DMS79 treated with DMSO at 0.1 percent for 48 hours (cell line): Measurements from ENCODE around the gene SORT1.
"Not testable (repeated sequence)": the region's sequence is repeated elsewhere in the genome, so short reads cannot be mapped to it uniquely, and the experiment has no call there.

Experiments
- DNase-seq: peaks from one replicate; lab custom pipeline; 2025; lab: John Stamatoyannopoulos, UW

Gene SORT1

GRCh38 chr1:109299558-109300343 lies 98.0 kb downstream of the SORT1 start:
- DNase-seq = no peak

DNA sequence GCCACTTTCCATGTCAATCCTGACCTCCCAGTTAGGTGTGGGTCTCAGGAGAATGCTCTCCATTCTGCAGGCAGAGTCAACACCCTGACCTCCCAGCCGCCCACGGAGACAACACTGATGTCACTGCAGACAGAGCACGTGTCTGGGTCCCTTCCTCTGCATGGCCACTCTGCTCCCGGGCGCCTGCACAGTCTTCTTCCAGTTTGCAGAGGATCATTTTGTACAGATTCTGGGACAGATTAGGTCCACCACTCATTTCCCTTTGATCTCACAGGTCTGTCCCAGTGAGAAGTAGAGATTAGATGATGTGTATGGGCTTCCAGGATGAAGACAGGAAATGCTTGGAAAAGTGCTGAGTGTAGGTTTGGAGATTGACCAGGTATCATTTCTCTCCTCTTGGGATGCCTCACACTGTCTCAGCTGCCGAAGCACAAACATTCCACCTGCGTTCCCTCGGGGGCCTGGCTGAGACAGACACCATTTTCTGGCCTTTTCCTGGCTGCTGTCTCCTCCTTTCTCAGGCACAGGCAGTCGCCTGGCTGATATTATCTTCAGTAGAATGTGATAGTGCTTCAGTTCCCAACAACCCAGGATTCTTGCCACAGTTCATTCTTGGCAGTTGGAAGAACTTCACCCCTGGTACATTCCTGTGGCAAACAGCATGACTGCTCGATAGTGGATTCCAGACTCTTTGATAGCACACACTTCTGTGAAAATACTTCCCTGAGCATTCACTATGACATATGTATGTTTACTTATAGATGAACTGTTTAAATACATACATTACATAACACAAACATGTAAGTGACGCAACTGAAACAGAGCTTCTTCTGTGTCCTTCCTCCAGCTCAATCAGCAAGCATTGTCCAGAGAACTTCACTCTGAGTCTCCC lies 98.8 kb downstream of the SORT1 start:
- DNase-seq = no peak

DNA sequence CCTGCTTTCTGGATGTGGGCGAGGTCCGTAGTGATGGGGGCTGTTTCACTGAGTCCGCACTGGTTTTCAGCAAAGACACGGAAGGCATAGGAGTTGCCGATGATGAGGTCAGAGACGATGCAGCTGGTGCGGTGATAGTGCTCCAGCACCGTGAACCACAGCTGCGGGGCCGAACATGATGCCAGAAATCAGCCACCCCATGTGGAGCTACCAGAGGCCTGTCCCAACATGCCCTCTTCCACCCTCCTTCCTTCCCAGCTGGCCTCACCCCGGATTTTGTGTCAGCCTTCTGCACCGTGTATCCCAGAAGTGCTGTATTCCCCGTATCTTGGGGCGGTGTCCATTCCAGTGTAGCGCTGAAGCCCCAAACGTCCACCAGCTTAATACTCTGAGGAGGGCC lies 100.9 kb downstream of the SORT1 start:
- no peak for DNase-seq

GRCh38 chr1:109295712-109296415 lies 101.9 kb downstream of the SORT1 start:
- DNase-seq = no peak

DNA sequence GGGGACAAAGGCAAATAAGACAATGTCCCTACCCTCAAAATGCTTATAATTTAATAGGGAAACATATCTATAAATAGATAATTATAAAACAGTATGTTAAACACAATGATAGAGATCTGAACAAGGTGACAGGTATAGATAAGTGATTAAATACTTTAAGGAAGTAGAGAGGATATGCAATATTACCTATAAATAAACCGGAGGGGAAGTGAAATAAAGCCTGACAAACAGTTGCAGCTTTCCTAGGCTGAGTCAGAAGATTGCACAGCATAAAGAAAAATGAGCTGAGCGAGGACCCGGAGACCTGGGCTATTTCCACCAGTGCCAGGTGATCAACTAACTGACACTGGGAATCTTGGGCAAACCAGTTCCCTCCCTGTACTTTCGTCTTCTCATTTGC lies 103.2 kb downstream of the SORT1 start:
- DNase-seq = no peak

DNA sequence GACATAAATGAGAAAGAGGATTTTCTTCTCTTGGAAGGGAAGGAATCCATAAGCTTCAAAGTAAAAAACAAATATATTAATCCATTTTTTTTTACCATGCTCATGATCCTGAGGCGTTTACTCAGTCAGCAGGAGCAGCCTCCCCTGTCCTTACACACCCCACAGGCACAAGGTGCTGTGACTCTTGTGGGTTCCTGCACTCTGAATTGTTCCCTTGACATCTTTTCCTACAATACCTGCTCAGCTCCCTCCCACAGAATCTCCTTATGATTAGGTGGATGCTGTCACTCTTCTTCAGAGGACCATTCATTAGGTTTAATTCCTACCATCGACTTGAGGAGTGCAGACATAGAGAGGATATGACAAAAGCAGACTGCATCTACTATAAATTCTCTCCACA lies 104.7 kb downstream of the SORT1 start:
- DNase-seq = no peak

DNA sequence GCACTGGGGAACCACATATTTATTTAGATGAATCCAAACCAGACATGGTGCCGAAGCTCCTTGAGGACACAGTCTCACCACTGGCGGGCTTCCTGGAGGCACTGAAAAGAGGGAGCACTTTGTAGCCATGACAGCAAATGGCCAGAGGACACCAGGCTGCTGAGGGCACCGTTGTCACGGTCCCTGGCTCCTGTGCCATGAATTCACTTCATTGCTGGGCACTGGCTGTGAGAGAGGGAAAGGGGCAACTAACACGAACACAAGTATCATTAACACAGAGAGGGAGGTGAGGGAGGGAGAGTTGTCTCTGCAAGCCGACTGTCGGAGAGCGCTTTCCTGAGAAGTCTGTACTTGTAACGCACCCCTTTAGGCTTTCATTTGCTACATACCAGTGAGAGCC lies 105.4 kb downstream of the SORT1 start:
- no peak for DNase-seq

GRCh38 chr1:109290998-109291397 lies 106.7 kb downstream of the SORT1 start:
- peak; percentile 51 for DNase-seq

DNA sequence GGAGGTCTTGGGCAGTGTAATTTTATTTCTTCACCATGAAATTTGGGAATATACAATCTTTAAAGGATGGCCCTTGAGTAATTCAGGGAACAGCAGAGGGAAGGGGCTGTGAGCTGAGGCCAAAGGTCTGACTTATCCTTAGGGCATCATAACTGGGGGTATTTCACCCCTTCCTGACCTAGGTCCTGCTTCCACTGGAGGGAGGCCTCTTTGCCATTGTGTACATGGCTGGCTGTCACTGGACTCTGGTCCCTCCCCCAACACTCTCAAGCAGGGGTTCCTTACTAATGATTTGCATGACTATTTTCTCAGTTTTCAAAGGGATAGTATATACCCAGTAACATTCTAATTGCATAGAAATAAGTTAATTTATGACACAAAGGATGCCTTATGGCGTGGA lies 107.6 kb downstream of the SORT1 start:
- DNase-seq = no peak

- DNase-seq = not testable (repeated sequence)
These were observed 111.0 kb downstream of the SORT1 start for GRCh38 chr1:109286762-109287161.

DNA sequence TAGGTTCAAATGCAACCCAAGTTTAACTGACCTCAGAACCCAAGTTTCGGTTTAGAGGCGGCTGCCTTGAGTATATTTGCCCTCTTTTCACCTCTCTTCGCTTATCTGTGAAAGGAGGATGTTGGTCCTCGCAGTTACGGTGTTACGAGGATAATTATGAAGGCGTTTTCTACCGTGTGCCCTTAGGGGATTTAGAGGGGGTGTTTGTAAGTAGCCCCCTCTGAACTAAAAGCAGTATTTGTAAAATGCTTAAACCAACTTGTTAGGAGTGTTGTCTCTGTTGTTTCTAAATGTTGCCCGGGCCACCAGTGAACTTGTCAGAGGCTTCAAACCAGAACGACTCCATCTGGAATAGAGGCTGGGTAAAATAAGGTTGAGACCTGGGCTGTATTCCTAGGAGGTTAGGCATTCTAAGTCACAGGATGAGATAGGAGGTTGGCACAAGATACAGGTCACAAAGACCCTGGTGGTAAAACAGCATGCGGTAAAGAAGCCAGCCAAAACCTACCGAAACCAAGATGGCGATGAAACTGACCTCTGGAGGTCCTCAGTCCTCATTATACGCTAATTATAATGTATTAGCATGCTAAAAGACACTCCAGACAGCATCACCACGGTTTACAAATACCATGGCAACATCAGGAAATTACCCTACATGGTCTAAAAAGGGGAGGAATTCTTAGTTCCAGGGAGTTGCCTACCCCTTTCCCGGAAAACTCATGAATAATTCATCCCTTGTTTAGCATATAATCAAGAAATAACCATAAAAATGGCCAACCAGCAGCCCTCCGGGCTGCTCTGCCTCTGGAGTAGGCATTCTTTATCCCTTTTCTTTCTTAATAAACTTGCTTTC lies 113.7 kb downstream of the SORT1 start:
- peak; percentile 43 for DNase-seq

DNA sequence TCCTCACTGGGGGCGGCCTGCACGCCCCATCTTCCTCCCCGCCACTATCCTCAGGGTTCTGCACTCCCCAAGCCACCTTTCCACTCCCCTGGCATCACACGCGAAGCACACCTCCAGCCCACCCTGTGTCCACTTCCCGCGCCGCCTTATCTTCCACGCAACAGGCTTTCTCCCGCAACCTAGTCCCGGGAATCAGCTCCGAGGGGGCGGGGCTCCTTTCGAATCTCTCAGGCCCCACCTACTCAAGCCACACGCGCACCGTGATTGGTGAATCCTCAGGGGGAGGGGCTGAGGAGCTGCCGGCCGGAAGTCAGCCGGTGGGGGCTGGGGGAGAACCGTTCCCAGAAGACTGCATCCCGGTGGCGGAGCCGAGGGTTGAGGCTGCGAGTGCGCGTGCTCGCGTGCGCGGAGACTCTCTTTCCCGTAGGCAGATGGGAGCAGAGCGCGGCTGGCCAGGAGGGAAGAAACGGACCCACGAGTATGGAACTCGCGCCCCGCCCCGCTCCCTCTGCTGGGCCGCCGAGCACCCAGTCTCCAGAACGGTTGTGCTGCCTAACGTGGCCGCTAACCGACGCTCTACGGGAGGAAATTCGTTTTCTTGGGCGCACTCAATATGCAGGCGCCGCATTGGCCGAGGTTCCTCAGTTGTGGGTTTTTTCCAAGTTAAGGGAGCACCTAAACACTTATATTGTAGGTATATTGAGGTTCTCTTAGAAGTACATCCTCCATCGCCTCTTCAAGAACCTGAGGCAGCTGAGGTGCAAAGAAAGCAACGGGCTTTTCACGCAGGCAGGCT lies 114.6 kb downstream of the SORT1 start, which contains the start of gene PSRC1:
PSRC1 (minus strand) TSS at position 194 of the 796 bp plus-strand sequence.
- peak; percentile 90 for DNase-seq

DNA sequence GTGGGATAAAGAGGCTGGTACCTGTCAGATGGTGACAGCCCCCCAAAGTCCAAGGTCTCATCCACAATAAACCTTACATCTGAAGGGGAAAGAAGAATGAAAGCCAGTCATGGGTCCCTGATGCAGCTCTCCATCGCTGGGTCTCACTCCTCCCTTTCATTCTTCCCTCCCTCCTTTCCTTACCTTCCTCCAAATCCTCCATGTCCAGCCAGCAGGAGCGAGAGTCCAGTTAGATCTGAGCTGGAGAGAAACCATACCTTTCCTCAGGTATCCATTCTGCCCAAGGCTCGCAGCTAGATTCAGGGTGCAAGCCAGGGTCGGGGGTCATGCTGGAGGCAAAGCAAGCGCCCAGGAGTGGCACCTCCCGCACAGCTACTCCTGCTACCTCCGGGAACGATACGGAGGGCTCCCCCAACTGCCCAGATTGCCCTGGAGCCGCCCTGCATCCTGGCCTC lies 115.2 kb downstream of the SORT1 start:
- no peak for DNase-seq

GRCh38 chr1:109281680-109282496 lies 115.8 kb downstream of the SORT1 start:
- DNase-seq = no peak

DNA sequence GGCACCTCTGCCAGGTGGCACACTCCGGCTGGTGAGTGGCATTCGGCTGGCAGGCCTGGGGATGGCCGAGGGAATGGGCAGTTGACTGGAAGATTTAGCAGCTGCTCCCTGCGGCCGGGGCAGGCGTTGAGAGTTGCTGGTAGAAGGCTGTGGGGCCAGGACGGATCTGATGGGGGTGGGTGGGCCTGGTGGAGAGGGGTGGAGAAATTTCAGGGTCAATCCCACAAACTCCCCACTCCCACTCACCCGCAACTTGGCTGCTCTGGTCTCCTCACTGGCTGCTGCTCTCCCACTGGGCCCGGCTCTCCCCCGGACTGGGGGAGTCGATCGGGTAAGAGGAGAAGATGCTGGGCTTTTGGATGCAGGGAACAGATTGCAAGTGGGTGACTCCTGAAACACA lies 116.9 kb downstream of the SORT1 start:
- DNase-seq = no peak

DNA sequence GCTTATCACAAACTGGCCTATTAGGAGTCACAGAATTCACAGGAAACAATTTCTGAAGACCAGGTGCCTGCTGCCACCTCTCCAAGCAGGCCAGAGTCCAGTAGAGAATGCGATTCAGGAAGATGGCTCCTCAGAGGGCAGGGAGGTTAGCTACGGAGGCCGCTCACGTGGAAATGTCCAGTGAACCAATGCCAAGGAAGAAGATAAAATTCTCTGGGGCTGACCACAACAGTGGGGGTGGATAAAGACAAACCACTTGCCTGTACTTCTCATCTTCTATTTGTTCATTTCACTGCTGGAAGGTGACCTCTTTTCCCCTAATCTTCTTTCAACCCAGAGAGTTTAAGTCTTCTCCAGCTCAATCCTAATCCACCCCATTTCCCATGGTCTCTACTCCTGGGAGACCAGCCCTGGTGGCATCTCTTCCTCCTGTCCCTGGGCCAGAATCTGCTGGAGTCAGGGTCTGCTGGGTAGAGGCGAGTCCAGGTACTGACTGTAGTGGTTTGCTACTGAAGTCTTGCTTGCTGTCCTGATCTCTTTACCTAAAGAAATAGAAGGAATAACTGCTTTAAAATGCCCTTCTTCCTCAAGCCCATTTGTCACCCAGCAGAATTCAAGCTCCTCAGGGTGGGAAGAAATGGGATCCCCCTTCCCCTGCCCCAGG lies 118.0 kb downstream of the SORT1 start:
- DNase-seq = no peak

- DNase-seq = peak; percentile 9
These were observed 120.1 kb downstream of the SORT1 start for GRCh38 chr1:109277434-109278204.

GRCh38 chr1:109275706-109276345 lies 121.9 kb downstream of the SORT1 start:
- DNase-seq = no peak
